ENCODE measurements around the gene FAM156A.
"Not testable (repeated sequence)": the region's sequence is repeated elsewhere in the genome, so short reads cannot be mapped to it uniquely, and the experiment has no call there.

Gene FAM156A, protein sequence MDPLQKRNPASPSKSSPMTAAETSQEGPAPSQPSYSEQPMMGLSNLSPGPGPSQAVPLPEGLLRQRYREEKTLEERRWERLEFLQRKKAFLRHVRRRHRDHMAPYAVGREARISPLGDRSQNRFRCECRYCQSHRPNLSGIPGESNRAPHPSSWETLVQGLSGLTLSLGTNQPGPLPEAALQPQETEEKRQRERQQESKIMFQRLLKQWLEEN

DNA sequence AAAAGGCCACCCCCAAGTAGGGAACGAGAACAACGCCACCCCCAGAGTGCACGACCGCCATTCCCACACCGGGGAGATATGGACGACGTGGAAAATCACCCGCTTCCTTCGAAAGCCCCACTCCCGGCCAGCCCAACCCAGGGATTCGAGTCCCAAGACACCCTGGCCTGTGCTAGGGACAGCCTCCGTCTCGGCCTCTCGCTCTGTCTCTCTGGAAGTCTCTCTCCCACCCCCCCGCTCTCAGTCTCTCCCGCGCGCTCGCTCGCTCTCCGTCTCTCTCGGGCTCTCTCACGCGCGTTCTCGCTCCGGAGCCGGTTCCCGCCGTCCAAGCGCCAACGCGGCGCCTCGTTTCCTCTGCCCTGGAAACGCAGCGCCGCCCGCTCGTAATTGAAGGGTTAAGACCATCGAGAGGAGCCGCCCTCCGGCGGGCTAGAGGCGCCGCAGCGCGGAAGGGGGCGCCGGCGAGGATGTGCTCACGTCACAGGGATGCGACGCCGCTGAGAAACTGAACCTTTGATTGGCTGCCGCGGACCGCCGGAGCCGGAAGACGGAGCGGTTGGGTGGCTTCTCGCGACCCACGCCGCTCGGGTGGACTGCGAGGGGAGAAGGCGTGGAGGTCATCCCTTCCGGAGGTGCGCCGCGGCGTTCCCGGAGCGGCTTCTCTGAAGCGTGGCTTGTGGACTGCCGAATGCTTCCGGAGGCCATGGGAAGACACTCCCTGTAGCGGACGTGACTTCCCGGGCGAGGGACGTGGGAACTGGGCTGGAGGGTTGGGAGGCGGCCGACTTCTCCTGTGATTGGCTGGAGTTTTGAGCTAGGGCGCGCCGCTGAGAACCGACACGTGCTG, at the start of gene FAM156A:
Gene FAM156A (minus strand): TSS at position 406 of the 847 bp plus-strand sequence. CDS start 9,930 bp downstream, outside the sequence.
- DNase-seq (ENCODE audit: low read depth in 2 of 2) = not testable (repeated sequence)

DNA sequence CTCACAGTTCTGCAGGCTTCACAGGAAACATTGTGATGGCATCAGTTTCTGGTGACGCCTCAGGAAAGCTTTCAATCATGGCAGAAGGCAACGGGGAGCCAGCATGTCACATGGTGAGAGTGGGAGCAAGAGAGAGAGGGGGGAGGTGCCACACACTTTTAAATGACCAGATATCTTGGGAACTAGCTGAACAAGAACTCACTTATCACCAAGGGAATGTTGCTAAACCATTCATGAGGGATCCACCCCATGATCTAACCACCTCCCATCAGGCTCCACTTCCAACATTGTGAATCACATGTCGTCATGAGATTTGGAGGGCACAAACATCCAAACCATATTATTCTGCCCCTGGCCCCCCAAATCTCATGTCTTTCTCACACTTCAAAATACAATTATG, 47.0 kb upstream of the FAM156A start:
- no peak for DNase-seq (ENCODE audit: low read depth in 2 of 2)

DNA sequence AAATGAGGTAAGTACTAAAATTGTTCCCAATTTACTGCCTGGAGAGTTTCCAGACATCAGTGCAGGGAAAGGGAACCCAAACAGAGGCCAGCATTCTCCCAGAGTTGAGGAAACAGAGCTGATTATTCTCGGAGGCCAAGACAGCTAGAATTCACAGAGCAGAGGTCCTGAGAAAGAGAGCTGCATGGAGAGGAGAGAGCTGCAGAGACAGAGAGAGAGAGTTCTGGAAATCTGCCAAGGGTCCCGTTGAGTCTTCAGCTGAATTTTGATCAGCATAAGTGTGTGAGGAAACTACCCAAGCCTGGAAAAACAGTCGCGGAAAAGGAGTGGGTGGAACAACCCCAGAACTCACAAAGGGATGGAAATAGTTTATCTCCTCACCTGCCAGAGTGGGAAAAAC, 46.5 kb upstream of the FAM156A start:
- DNase-seq (ENCODE audit: low read depth in 2 of 2) = no peak

DNA sequence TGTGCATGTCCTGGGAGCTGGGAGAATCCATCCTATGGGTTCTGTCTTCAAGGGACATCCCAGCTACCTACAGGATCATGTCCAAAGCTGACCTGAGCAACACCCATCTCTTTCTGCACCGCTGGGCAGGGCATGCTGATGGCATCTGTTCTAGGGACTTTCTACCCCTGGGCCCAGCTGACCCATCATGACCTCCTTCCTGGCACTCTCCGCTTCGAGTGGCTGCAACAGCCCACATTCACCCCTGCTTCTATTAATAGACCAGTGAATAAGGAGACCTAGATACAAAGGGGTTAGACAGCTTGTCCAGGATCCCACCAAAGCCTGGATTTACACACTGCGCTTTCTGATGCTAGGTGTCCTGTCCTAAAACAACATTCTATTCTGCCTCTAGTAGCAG, 45.7 kb upstream of the FAM156A start:
- DNase-seq (ENCODE audit: low read depth in 2 of 2) = no peak

DNA sequence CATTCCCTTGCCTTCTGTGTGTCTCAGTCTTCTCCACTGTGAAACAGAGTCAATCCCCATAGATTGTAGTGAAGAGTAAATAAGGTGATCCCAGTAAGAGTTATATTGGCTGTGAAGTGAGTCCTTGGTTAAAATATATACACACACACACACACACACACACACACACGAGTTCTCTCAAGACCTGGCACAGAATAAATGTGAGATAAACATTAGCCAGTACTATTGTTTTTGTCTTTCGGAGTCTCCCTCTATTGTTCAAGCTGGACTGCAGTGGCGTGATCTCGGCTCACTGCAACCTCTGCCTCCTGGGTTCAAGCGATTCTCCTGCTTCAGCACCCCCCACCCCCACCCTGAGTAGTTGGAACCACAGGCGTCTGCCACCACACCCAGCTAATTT, 44.8 kb upstream of the FAM156A start:
- no peak for DNase-seq (ENCODE audit: low read depth in 2 of 2)

DNA sequence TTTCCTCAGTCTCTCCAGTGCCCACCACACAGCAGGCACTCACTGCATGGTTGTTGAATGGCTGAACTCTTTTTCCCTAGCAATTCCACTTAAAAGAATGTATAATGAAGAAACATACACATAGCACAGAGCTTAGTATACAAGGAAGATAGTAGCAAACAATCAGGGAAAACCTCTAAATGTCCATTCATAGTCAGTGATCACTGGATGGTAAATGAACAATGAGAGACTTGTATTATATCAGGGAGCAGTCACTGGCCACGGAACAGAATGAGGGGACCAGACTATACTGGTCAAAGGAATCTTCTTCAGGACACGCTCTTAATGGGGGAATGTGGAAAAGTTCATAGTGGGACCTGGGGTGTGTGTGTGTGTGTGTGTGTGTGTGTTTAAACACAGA, 43.6 kb upstream of the FAM156A start:
- no peak for DNase-seq (ENCODE audit: low read depth in 2 of 2)

DNA sequence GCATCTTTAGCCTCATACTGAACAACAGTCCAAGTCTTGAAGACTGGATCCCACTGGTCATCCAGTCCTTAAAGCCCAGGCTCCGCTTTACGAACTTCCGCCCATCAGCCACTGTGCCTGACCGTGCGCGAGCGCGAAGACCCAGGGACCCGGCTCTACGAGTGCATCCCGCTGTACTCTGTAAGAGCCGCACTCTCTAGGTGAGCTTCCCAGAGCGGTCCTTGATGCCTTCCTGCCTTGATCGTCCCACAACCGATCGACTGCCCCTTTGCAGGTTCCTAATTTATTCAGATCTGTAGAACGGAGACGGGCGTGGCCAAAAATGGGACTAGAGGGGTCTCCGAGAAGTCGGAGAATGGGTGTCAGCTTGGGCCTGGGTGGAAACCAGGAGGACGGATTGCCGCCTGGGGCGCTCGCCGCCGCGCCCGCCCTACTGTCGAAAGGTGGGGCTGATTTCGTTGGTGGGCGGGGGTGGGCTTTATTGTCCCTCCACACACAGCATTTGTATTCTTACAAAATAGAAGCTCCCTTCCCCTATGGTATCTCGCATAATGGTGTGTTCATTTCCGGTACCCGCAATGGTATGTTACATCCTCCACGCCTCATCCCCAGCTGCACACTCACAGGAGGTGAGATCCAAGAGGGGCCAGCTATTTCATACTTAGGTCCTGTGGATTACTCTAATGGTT, 42.3 kb upstream of the FAM156A start:
- DNase-seq (ENCODE audit: low read depth in 2 of 2) = no peak

DNA sequence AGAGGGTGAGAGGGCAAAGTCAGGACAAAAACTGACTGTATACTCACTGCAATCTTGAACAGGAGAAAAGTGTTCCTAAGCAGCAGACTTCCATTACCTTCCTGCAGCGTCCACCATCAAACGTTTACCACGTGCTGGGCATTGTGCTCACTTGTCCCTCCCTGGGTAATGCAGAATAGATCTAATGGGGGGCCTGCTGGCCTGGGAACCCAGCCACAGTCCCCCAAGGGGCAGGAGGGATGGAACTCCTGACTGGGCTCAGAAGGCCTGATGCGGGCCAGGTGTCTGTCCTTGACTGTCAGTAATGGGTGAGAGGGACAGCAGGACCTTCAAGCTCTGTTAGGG, 37.6 kb upstream of the FAM156A start:
- no peak for DNase-seq (ENCODE audit: low read depth in 2 of 2)

DNA sequence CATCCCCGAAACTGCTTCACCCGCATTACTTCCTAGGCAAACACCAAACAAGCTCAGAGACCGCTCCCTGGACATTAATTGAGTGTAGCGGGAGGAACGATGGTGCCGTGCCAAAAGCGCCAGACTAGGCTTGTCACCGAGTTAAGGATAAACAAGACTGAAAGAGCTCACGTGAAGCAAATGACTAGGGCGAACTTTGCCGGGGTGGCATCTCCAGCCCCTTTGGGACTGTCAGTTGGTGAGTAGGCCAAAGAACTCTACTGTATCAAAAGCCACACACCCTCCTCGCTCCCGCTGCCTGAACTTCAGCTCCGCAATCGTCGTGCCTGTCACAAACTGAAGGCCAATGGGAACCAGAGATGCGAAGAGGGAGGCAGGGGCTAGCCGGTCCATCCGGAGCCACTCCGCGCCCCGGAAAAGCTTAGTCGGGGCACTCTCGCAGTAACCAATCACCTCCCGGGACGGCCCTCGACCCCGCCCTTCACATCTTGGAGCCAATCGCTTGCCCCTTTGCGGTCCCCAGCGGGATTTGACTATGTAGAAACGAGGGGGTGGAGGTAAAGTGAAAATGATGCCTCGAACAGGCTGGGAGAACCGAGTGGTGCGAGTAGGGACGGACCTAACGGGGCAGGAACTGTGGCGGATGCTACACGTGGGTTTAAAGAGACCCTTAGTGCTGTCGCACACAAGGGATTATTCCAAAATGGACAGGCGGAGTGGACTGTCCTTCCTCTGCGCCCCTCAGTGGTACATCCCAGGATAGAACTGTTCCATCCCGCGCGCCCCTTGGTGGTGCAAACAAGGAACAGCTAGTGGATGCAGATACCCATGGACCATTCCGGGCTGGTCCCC, 37.0 kb upstream of the FAM156A start:
- peak; percentile 75 to 76 for DNase-seq (ENCODE audit: low read depth in 2 of 2)

DNA sequence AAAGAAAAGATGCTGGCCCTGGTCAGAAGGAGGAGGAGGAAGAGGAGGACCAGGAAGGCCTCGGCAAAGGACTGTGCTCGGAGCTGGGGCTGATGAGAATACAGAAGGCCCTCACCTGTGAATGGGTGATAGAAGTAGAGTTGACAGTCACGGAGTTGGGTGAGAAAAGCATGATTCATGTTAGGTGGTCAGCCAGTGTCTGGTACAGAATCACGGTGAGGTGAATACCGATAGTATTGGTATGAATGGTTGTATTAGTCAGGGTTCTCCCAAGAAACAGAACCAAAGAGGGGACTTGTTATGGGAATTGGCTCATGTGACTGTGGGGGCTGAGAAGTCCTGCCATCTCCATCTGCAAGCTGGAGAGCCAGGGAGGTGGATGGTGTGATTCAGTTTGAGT, 32.5 kb upstream of the FAM156A start:
- DNase-seq (ENCODE audit: low read depth in 2 of 2) = no peak

DNA sequence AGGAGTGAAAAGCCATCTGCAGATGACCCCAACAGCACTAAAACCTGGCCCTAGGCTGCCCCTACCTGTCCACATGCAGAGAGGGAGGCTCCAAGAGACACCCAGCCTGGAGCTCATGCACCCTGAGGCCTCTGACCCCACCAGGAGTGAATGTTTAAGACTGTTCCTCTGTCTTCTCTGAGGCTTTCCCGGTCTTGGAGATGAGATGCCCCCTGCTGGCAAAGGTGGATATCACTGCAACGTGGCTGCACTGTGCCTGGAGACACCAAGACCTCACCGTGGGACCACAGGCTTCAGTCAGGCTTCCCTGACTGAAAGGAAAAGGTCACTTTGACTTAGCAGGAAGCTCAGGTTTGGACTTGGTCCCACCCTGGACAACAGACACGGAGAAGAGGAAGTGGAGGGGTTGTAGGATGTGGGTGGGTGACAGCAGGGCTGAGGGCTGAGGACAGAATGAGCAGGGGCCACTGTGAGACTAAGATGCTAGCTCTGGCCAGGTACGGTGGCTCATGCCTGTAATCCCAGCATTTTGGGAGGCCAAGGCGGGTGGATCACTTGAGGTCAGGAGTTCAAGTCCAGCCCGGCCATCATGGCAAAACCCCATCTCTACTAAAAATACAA, 31.8 kb upstream of the FAM156A start:
- DNase-seq (ENCODE audit: low read depth in 2 of 2) = peak; percentile 33 to 44

DNA sequence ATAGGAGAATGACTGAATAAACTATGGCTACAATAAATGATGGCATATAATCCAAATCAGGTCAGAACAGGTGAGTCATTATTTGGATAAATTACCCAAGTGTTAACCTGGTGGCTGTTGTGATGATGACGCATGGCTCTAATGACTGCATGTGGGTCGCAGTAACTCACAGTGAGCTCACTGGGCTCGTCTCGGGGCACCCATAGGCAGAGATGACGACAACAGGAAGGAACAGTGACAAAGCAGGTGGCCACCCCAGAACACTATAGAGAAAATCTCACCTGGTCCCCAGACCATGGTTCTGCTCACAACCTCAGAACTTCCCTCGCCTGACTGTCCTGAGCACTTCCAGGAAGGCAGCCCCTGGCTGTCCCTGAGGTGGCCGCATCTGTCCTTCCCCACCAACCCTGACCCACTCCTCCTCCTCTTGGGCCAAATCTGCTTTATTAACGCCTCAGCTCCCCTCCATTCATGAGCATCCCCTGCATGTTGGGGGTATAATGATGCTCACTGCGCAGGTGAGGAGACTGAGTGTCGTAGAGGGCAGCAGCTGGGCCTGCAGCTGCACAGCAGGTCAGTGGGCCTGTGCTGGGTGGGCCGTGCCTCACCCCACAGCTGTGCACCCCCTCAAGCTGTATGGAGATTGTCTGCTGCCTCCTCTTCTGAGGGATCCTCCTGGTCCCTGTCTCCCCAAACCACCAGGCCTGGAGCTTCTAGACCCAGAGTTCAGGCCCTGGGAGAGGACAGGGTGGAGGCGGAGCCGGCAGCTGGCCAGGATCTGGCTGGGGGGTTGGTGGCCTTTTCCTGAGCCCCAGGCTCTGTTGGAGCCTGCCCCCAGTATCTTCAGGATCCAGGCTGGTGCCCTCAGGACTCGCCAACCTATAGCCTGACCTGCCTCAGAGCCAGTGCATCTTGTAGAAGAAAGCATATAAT, 30.9 kb upstream of the FAM156A start:
- no peak for DNase-seq (ENCODE audit: low read depth in 2 of 2)

DNA sequence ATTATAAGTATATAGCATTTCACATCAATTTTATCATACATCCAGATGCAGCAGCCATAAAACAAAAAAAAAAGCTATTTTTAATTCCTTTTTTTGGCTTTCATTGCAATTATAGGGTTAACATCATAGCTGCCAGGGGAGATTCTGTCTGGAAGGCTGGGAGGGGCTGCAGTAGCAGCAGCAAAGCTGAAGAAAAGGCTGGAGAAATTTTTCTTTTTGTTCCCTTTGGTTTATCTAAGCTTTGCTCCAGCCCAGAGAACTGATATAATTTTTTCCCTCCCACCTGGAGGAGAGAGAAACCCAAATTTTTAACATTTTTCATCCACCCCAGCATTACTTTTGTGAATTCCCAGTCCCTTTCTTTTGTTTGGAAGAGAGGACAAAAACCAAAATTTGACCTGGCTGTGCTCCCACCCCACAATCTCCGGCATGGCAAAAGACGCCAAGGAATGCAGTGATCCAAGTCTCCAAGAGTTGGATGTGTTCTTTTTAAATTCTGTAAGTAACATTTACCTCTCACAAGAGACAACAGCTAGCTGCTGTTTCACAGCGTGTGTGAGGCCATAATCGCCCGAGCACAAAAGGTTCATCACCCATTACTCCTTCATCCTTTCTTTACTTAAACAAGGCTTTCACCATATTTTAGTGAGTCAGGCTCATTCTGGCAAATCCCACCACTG, 25.1 kb upstream of the FAM156A start:
- no peak for DNase-seq (ENCODE audit: low read depth in 2 of 2)

DNA sequence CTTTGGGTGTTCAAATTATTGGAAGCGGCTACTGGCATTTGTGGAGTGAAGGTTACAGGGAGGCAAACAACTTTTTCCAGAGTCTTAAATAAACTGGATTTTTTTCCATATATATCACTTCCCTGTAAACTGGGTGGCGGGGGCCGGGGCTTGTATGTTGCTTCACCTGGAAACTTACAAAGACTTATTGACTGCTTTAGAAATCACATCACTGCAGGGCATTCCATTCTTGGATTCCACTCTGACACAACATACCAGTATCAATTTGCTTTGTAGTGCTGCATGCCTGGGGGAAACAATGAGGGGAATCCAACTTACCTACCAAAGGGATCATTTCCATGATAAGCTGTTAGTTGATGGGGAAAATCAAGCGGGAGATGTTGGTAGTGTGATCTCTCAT, 21.7 kb upstream of the FAM156A start:
- DNase-seq (ENCODE audit: low read depth in 2 of 2) = no peak

DNA sequence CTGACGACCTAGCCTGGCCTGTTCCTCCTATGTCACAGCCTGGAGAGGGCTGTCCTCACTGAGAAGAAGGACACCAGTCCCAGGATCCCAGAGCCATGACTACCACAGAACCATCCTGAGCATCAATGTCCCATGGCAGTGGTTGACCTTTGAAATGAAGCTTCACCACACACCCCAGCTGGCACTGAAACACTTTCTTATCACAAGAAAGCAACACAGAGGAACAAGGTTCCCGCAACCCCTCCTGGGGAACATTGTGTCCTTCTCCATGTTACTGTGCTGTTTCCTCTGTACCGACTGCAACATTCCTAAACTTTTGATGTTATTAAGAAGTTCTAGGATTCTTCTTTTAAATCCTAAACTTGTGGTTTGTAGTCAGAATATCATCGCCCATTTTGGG, 21.2 kb upstream of the FAM156A start:
- DNase-seq (ENCODE audit: low read depth in 2 of 2) = no peak

DNA sequence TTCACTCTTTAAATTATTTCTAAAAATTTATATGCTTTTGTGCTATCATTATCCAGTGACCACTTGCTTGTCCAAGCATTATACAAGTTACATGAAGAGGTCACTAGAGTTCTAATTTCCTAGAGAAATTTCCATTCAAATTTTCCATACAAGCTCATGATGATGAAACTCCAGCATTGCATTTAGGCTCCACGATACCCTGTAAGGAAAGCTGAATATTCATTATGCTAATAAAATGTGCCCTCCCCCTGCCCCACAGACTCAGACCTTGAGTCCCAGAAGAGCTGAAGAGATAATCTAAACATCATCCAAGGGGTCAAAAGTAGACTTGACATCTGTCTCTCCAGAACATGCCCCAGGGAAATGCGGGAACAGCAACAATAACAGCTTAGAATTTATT, 19.6 kb upstream of the FAM156A start:
- DNase-seq (ENCODE audit: low read depth in 2 of 2) = no peak

DNA sequence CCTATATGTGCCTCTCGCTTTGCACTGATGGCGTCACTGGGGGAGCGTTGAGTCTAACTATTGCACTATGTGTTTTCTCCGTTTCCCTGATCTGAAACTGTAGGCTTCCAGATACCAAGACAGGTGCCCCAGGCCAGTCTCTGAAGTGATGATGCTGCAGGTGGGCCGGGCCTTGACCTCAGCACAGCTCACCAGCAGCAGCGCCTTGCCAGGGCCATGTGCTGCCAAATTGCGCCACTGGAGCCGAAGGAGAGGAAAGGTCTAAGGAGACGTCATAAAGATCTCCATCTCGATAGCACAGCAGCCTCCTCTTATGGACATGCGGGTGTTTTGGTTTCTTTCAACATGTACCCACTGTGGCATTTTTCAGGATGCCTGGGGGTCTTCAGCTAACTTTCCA, 17.3 kb upstream of the FAM156A start:
- not testable (repeated sequence) for DNase-seq (ENCODE audit: low read depth in 2 of 2)

DNA sequence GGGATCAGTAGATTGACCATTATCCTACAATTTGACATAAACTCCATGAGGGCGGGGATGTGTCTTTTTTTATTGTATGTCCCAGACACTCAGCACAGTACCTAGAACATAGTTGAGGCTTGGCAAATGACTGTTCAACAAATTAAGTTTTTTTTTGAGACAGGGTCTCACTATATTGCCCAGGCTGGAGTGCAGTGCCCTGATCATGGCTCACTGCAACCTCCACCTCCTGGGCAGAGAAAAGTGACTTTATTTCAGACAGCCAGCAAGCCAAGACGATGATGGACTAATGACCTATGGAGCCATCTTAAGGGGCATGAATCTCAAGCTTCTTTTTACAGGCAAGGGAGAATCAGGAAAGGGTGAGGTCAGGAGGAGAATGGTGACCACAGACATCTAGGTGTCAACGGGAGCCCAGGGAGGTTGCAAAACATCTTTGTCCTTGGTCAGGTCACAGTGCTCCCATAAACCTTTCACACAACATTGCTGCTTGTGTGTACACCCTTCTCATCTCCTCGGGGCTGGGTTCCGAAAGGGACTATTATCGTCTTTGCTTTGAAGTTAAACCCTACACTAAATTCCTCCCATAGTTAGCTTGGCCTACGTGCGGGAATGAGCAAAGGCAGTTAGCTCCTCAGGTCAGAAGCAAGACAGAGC, 16.1 kb upstream of the FAM156A start:
- not testable (repeated sequence) for DNase-seq (ENCODE audit: low read depth in 2 of 2)

DNA sequence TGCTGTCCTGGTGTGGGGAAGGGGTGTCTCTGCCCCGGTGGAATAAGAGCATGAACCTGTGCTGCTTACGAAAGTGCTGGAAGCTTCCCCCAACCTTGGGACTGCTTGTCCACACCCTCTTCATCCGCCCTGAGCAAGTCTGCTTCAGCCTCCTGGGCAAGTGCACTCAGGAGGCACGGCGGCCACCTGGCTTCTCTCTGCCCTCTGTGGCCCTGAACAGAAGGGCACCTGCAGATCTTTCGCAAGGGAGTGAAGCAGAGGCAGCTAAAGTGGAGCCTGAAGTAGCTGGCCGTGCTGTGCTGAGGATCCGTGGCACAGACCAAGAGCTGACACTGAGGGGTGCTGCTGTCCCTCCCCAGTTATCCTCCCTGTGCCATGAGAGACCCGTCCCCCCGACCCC, 9.6 kb upstream of the FAM156A start:
- not testable (repeated sequence) for DNase-seq (ENCODE audit: low read depth in 2 of 2)
